Measurements from ENCODE around the gene ZNF329. TPM values are rescaled to one million over a fixed set of nuclear protein-coding genes. Genes with fewer than 3 reads are reported as not detected.

ZNF329 gene
- total and polyA plus RNA-seq, 2 of the 13 experiments (the other 11 are each of a cell fraction or from before 2014, with no cell fraction given): 3.8 to 9.6 TPM

DNA sequence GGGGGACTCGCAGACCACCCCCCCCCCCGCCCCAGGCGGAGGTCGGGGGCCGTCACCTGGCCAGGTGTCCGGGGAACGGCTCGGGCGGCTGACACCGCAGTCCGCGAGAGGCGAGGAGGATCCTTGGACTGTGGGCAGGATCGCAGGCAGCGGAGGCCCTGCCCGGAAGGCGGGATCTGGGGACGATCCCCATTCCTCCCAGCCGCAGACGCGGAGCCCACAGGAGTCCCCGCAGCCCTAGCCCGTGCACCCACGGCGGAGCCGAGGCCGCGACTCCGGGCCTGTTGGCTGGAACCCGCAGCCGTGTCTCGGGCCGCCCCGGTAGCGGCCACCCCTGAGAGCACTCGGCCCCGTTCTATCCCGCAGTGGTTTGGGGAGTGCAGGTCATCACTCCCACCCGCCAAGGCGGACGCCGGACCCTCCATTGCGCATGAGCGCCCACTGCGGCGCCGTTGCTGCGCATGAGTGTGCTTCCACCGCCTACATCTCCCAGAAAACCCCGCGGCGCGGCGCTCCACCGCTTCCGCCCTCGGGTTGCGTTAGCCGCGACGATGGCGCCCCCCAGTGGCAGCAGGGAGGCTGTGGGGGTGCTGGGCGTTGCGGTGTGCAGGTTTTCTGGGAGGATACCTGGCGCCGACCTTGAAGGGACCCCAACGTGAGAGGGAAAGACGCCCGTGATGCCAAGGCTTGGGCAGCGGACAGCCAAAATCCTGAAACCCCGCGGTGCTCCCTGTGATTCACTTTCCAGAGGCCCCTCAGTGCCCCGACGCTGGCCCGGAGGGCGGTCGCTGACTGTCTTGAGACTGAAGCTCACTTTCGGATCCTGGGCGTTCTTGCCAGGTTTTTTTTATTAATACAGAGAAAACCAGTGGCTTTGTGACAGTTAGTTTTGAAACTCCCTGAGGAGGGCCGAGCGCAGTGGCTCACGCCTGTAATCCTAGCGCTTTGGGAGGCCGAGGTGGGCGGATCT lies 4.4 kb upstream of the ZNF329 start:
- peak; percentile 88 for DNase-seq (ENCODE audit: low spot score)
- Histone ChIP-seq H3K4me3 (replicated peaks in 1 of 3; ENCODE audit: insufficient read depth in 1 of 3, low read depth in 2 of 3, low read length in 3 of 3) (peak overlapping the region; percentile 78 to 95 (median 86)), H3K4me2 (ENCODE audit: low read depth, low read length) (peak overlapping the region; percentile 84), H3K79me2 (ENCODE audit: insufficient read depth, low read length) (peaks cover under 1% of the 10 kb centered on the region), H3K27ac (ENCODE audit: extremely low read length, insufficient read depth, low read length) (peak overlapping the region; percentile 92), H3K9me3 (ENCODE audit: low read length) (peaks cover 48% of the 10 kb centered on the region), H3K36me3 (replicated peaks in 1 of 2; ENCODE audit: control insufficient read depth in 1 of 2, insufficient read depth in 2 of 2, low read length in 2 of 2) (no peaks in the 10 kb centered on the region), H3K9ac (ENCODE audit: insufficient read depth, low read depth, low read length) (peak overlapping the region; percentile 86), H4K20me1 (ENCODE audit: insufficient read depth, low read length) (no peaks in the 10 kb centered on the region), H3K27me3 (ENCODE audit: control insufficient read depth in 1 of 2, insufficient read depth in 2 of 2, low read length in 2 of 2) (no peaks in the 10 kb centered on the region; a peak in 1 of 5 replicates), H2AFZ (ENCODE audit: low read length) (peak overlapping the region; percentile 81), H3K4me1 (ENCODE audit: insufficient read depth, low read length) (peaks cover 10% of the 10 kb centered on the region)
- ChIA-PET CTCF (ENCODE audit: low intra/inter-chr PET ratio, low total read pairs) (interaction anchor here (1.0 to 2.6 kb wide), 5 partner anchors 133 to 689 kb away, joined by 4 to 11 read pairs (median 6); partner anchors contain the start of genes ZNF256 and ZNF814), POLR2A (interaction anchor here (1.0 to 1.9 kb wide), 2 partner anchors 28 to 133 kb away, joined by 3 to 7 read pairs; partner anchors contain the start of gene ZNF274)
- 49% methylated on average over 14 of the region's 85 CpGs for WGBS (ENCODE audit: low lambda C conversion rate)
- TSS peak; percentile 63 for BruUV-seq (replicated peaks)
- ATAC-seq: peak; percentile 92
- peak; percentile 49 for FAIRE-seq
- intact Hi-C loops (cut with micrococcal nuclease; ENCODE audit: unreplicated experiment): loop anchor here (1.0 to 10.0 kb wide), 3 partner anchors 133 to 330 kb away; partner anchors contain the start of gene ZNF256
- in situ Hi-C loops (cut with HindIII; ENCODE audit: extremely low pct_ligation_motif_present, low pct_unique_long_range_greater_than_20kb): loop anchor here (10.0 kb wide), 3 partner anchors 240 to 580 kb away; partner anchors contain the start of genes ZNF416, ZNF417 and ZNF776
- TF ChIP-seq MBNL3 (CRISPR knock-in tag; conservative IDR thresholded peaks at IDR 0.05): no peak
- TF ChIP-seq SMARCE1 (IDR thresholded peaks at IDR 0.05; ENCODE audit: borderline replicate concordance): no peak
- TF ChIP-seq TBP (CRISPR knock-in tag; IDR thresholded peaks at IDR 0.05): no peak
- no peak for TF ChIP-seq ZNF550 (CRISPR knock-in tag; IDR thresholded peaks at IDR 0.05; ENCODE audit: borderline replicate concordance)
- TF ChIP-seq ZNF850 (CRISPR knock-in tag; conservative IDR thresholded peaks at IDR 0.05): no peak
- no peak for TF ChIP-seq REL (CRISPR knock-in tag; conservative IDR thresholded peaks at IDR 0.05)
- no peak for TF ChIP-seq ZNF335 (CRISPR knock-in tag; IDR thresholded peaks at IDR 0.05)
- 0 out of 2 replicates have a peak, but pooled peaks have one; percentile 51 for TF ChIP-seq ZNF33B (CRISPR knock-in tag; IDR thresholded peaks at IDR 0.05)
- TF ChIP-seq XRCC5 (optimal IDR thresholded peaks at IDR 0.05; ENCODE audit: low read length): peak; percentile 52
- no peak for TF ChIP-seq SSRP1 (CRISPR knock-in tag; IDR thresholded peaks at IDR 0.05)
- peak; percentile 93; the same call in 1 of the 2 replicates for TF ChIP-seq CAMTA2 (CRISPR knock-in tag; IDR thresholded peaks at IDR 0.05; ENCODE audit: borderline replicate concordance)
- TF ChIP-seq PLRG1 (conservative IDR thresholded peaks at IDR 0.05): no peak
- TF ChIP-seq, protein P1, sequence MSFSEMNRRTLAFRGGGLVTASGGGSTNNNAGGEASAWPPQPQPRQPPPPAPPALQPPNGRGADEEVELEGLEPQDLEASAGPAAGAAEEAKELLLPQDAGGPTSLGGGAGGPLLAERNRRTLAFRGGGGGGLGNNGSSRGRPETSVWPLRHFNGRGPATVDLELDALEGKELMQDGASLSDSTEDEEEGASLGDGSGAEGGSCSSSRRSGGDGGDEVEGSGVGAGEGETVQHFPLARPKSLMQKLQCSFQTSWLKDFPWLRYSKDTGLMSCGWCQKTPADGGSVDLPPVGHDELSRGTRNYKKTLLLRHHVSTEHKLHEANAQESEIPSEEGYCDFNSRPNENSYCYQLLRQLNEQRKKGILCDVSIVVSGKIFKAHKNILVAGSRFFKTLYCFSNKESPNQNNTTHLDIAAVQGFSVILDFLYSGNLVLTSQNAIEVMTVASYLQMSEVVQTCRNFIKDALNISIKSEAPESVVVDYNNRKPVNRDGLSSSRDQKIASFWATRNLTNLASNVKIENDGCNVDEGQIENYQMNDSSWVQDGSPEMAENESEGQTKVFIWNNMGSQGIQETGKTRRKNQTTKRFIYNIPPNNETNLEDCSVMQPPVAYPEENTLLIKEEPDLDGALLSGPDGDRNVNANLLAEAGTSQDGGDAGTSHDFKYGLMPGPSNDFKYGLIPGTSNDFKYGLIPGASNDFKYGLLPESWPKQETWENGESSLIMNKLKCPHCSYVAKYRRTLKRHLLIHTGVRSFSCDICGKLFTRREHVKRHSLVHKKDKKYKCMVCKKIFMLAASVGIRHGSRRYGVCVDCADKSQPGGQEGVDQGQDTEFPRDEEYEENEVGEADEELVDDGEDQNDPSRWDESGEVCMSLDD (CRISPR knock-in tag; IDR thresholded peaks at IDR 0.05; ENCODE audit: borderline replicate concordance): no peak
- TF ChIP-seq, protein P2, sequence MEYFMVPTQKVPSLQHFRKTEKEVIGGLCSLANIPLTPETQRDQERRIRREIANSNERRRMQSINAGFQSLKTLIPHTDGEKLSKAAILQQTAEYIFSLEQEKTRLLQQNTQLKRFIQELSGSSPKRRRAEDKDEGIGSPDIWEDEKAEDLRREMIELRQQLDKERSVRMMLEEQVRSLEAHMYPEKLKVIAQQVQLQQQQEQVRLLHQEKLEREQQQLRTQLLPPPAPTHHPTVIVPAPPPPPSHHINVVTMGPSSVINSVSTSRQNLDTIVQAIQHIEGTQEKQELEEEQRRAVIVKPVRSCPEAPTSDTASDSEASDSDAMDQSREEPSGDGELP (IDR thresholded peaks at IDR 0.05; ENCODE audit: borderline replicate concordance, low read depth): no peak
- TF ChIP-seq ZBTB42 (CRISPR knock-in tag; IDR thresholded peaks at IDR 0.05): no peak
- no peak for TF ChIP-seq PCBP2 (optimal IDR thresholded peaks at IDR 0.05; ENCODE audit: low read depth, low read length, poor library complexity, severe bottlenecking)
- no peak for TF ChIP-seq HDAC6 (IDR thresholded peaks at IDR 0.05; ENCODE audit: low read depth, low read length)
- TF ChIP-seq, protein P3, sequence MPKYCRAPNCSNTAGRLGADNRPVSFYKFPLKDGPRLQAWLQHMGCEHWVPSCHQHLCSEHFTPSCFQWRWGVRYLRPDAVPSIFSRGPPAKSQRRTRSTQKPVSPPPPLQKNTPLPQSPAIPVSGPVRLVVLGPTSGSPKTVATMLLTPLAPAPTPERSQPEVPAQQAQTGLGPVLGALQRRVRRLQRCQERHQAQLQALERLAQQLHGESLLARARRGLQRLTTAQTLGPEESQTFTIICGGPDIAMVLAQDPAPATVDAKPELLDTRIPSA (CRISPR knock-in tag; IDR thresholded peaks at IDR 0.05; ENCODE audit: borderline replicate concordance): no peak; the same call in 1 of the 2 replicates
